HG02610 (cell line): Measurements from ENCODE around the gene AGAP5.
A peak's percentile ranks its signal among the peaks of the same experiment; 100 is the strongest.

ENCODE experiments used
- ATAC-seq: cut with Tn5 transposase; IDR thresholded peaks from one replicate; pipeline ENCODE4 v1.9.1; 2021; ENCODE audit warnings: mild to moderate bottlenecking, moderate library complexity; ENCODE audit not compliant: unreplicated experiment

AGAP5 gene

DNA sequence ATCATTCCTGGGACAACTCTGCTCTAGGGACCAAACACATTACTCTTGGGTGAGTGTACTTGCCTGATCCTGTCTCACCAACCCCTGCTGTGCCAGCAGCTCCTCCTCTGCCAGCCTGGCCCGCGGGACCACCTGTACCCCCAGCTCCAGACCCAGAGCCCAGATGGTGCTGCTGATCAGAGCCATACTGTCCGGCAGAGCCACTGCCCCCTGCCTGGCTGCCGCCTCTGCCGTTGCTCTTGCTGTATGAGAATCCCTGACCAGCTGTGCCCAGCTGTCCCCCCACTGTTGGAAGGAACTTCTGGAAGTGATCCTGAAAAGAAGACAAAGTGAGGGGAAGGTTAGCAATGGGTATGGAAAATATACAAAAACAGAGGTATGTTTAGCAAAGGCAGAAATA, 63.5 kb downstream of the AGAP5 start:
- no peak for ATAC-seq

DNA sequence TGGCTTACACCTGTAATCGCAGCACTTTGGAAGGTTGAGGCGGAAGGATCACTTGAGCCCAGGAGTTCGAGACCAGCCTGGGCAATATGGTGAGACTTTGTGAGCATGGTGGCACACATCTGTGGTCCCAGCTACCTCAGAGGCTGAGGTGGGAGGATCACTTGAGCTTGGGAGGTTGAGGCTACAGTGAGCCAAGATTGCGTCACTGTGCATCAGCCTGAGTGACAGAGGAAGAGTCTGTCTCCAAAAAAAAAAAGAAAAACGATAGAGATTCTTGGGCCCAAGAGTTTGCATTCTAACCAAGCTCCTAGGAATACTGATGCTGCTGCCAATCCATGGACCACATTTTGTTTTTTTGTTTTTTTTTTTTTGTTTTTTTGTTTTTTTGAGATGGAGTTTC, 68.7 kb downstream of the AGAP5 start:
- ATAC-seq = no peak

DNA sequence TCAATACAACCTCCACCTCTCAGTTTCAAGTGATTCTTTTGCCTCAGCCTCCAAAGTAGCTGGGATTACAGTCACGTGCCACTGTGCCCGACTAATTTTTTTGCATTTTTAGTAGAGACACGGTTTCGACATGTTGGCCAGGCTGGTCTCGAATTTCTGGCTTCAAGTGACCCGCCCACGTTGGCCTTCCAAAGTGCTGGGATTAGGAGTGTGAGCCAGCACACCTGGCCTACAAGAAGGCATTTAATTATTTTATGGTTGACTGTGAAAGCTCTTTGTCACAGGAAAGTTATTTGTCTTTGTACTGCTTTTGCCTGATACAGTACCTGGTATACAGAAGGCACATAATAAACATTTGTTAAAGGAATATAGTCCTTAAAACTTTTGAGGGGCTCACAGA, 69.5 kb downstream of the AGAP5 start:
- no peak for ATAC-seq

DNA sequence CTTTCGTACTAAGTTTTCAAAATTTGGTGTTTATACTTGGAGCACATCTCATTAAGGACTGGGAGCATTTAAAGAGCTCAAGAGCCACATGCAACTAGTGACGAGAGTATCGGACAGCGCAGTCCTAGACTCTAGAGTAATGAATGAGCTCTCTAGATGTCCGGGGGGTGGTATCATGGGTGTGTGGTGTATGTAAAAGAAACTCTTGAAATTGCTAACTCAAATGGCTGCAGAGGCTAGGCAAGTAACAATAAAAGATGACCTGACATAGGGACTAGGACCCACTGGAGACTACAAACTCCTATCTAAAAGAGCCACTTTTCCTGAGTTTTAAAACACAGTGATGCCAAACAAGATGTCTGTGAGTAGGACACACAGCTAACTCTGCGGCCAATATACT, 70.6 kb downstream of the AGAP5 start:
- no peak for ATAC-seq

DNA sequence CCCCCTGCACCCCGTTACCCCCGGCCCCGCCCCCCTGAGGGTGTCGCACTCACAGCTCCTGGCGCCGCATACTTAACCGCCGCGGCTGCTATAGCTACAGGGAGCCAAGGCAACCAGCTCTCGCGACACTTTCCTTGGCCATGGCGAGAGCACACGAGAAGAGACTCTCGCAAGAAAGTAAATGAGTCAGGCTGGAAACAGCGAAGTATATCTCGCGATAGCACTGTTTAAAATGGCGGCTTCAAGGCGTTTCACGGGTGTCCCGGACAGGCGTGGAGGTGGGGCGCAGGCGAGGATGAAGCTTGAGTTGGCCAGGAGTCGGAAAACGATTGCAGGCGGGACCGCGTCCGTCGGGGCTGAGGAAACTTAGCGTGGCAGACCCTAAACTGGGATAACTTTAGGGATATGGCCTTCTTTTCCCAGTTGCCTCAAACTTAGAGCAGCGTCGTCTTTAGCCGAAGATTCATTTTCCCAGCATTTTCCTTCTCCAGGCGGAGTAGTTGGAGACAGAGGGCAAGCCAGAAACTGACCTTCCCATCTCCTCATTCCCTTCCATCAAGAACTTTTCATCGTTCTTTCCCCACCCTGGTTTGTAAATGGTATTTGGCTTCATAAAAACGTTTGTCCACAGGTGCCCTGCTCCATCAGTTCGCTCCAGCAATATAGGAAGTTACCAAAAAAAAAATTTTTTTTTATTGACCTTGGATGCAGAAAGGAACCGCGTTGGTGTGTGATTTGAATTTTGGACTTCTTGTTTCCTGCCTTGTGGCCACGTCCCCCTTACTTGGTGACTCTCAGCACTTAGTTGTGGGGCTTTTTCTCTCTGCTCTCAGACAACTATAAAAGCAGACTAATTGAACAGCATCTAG, 71.8 kb downstream of the AGAP5 start:
- ATAC-seq = peak; percentile 99

DNA sequence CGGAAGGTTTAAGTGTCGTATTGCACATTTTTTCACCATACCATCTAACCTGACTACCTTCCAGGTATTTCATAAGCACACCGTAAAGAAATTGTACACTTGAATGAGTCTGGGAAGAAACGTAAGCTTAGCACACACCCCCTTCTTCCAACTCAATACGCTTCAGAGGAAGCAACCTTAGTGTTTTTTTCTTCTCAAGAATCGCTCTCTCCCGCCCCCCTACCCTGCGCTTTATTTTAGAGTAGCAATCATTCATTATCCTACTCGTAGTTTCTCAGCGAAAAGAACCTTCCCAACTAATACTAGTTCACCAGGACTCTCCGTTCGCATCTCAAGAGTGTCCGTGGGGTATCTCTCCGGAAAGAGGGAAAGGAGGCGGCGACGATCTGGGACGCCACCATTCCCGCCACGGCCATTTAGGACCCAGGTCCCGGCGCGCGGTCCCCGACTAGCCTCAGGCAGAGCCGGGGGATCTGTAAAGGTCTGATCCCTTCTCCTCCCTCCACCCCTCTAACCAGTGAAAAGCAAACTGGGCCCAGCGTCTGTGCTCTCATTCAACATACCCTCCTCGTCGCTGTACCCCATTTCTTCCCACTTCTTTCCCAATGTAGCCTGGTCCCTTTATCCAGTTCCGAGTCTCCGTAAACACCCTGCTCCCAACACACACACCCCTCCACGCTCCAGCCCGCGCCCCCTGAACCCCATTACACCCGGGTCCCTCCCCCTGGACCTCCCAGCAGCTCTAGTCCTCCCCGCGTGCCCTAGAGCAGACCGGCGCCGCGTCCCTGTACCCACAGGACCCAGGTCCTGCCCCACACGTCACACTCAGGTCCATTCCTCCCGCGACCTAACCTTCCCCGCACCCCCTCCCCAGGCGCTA, 72.7 kb downstream of the AGAP5 start:
- peak; percentile 28 for ATAC-seq
